ENCODE measurements around the gene ABO.
"Not testable (repeated sequence)": the region's sequence is repeated elsewhere in the genome, so short reads cannot be mapped to it uniquely, and the experiment has no call there.

The ABO gene

GRCh38 chr9:133276923-133277322, 1.9 kb upstream of the ABO start:
- no peak for DNase-seq (ENCODE audit: insufficient read length, low spot score)
- no peak for TF ChIP-seq CTCF (IDR thresholded peaks at IDR 0.05; ENCODE audit: insufficient read depth, missing control alignments)
- FAIRE-seq: no peak

- FAIRE-seq (no peak), DNase-seq (ENCODE audit: insufficient read length, low spot score) (no peak)
- no peak for TF ChIP-seq CTCF (IDR thresholded peaks at IDR 0.05; ENCODE audit: insufficient read depth, missing control alignments)
These were observed 1.2 kb upstream of the ABO start for GRCh38 chr9:133276001-133276884.

GRCh38 chr9:133274236-133275104, 531 bp downstream of the ABO start:
- TF ChIP-seq CTCF (IDR thresholded peaks at IDR 0.05; ENCODE audit: insufficient read depth, missing control alignments): no peak
- no peak for FAIRE-seq
- no peak for DNase-seq (ENCODE audit: insufficient read length, low spot score)

GRCh38 chr9:133273819-133274218, 1.2 kb downstream of the ABO start:
- FAIRE-seq (no peak), DNase-seq (ENCODE audit: insufficient read length, low spot score) (no peak)
- TF ChIP-seq CTCF (IDR thresholded peaks at IDR 0.05; ENCODE audit: insufficient read depth, missing control alignments): no peak

- DNase-seq (ENCODE audit: insufficient read length, low spot score) (no peak), FAIRE-seq (no peak)
- TF ChIP-seq CTCF (IDR thresholded peaks at IDR 0.05; ENCODE audit: insufficient read depth, missing control alignments): no peak
These were observed 1.9 kb downstream of the ABO start for GRCh38 chr9:133273098-133273497.

- FAIRE-seq (no peak), DNase-seq (ENCODE audit: insufficient read length, low spot score) (no peak)
- TF ChIP-seq CTCF (IDR thresholded peaks at IDR 0.05; ENCODE audit: insufficient read depth, missing control alignments): no peak
These were observed 5.3 kb downstream of the ABO start for GRCh38 chr9:133269537-133270362.

GRCh38 chr9:133269136-133269535, 5.9 kb downstream of the ABO start:
- DNase-seq (ENCODE audit: insufficient read length, low spot score); FAIRE-seq: not testable (repeated sequence)

Data from D721Med (cell line).